ENCODE data around the gene CDC37. TPM values are rescaled to one million over a fixed set of nuclear protein-coding genes. Genes with fewer than 3 reads are reported as not detected.
"Not testable (repeated sequence)": the region's sequence is repeated elsewhere in the genome, so short reads cannot be mapped to it uniquely, and the experiment has no call there.

Gene CDC37
- polyA plus RNA-seq, 4 donors = 137 to 181 (median 171) TPM

DNA sequence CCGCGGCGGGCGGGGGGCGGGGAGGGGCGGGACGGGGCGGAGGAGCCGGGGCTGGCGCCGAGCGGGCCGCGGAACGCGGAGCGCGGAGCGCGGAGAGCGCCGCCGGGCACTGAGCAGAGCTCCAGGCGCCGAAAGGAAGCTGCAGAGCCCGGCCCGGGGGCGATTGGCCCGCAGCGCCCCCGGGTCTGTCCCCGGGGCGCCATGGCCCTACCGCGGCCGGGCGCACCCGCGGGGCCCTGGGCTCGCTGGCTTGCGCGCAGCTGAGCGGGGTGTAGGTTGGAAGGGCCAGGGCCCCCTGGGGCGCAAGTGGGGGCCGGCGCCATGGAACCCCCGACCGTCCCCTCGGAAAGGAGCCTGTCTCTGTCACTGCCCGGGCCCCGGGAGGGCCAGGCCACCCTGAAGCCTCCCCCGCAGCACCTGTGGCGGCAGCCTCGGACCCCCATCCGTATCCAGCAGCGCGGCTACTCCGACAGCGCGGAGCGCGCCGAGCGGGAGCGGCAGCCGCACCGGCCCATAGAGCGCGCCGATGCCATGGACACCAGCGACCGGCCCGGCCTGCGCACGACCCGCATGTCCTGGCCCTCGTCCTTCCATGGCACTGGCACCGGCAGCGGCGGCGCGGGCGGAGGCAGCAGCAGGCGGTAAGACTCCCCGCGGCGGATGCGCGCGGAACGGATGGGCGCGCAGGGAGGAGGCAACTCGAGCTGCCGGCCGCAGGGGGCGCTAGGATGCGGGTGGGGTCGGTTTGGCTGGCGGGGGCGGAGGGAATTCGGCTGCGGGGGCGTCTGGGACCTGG, 17.3 kb upstream of the CDC37 start, which contains the start of gene PDE4A:
Gene PDE4A, plus strand, starts transcription at position 95 of the 796 bp plus-strand sequence. Its CDS starts 227 bp downstream, at position 322.
- no peak for DNase-seq (ENCODE audit: low read depth in 4 of 4, low spot score in 2 of 4)

DNA sequence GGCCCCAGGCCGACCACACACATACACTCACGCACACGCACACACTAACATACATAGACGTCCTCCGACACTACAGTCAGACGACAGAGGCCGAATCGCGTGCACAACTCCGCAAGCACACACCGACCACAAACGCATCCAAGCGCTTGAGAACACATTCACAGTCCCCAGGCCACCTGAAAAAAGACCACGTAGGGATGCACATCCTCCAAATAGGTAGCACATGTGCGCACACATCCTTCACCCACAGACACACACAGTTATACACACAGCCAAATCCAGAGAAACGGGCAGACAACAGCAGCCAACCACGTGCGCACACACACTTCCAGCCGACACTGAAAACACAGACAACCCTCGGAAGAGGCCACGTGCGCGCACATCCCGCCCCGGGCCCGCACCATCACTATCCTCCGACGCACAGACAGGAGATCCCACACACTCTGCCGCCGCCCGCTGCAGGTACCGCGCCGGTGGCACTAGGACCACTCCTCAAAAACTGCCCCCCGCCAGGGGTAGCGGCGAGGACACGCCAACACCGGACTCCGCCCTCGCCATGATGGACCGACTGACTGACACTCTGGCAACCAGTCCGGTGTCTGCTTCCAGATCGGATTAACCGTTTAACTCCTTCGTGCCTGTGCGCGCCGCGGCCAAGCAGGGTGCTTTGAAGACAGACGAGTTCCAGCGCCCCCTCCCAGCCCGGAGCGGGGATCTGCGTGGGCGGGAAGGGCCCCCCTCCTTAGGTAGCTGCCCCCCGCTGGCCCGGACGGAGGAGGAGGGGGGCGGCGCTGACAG, 16.5 kb upstream of the CDC37 start:
- DNase-seq (ENCODE audit: low read depth in 4 of 4, low spot score in 2 of 4) = no peak

DNA sequence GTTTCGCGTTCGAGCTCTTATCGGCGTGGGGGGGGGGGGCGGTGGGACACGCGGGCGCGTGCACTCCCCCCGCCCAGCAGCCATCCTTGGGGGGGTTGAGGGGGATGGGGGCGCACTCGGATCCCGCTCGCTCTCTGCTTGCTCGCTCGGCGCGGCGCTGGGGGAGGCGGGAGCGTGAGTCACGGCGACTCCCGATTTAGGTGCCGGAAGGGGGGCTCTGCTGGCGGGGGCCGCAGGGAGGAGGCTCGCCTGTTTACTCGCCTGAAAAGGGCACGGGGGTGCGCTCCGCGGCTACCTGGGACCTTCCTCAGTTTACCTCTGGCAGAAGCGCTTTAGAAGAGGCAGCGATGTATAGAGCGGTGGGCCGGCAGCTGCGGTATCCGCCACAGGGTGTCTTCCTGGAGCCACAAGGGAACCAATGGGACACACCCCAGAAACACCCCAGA, 15.9 kb upstream of the CDC37 start:
- no peak for DNase-seq (ENCODE audit: low read depth in 4 of 4, low spot score in 2 of 4)

DNA sequence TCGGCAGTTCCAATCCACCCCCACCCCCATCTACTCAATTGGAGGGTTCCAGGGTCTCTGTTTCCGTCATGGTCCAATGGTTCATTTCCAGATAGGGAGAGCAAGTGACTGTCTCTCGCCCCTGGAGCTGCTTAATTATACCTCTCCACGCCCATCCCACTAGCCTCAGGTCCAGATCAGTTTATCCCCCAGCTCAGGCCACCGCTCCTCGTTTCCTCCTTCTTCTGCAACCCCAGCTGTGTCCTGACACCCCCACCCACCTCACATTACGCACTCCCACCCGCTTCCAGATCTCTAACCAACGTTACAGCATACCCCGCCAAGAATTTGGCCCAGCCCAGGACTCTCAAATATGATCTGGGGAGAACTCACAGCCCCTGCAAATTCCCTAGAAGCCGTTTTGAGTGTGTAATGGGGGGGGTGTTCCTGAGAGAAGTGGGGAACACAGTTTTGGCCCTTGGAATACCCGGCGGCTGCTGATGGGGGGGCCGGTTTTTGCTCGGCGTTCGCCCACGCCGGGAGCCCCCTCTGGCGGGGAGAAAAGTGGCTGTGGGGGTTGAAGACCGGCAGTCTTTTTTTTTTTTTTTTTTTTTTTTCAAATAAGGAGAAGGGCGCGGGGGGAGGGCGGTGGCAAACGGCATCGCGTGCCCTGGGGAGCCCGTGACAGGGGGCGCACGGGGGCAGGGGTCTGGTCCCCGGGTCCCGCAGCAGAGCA, 15.3 kb upstream of the CDC37 start:
- DNase-seq (ENCODE audit: low read depth in 4 of 4, low spot score in 2 of 4) = no peak

DNA sequence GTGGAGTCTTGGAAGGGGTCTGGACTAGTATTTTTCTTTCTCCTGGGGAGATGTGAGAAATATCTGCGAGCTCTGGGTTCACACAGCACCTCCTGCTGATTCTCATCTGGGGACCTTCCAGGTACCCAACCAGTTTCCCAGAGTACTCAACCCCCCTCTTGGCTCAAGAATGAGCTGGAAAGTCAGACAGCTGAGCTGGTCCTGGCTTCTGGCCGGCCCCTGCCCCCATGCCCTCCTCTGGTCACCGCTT, 14.8 kb upstream of the CDC37 start:
- DNase-seq (ENCODE audit: low read depth in 4 of 4, low spot score in 2 of 4) = no peak

DNA sequence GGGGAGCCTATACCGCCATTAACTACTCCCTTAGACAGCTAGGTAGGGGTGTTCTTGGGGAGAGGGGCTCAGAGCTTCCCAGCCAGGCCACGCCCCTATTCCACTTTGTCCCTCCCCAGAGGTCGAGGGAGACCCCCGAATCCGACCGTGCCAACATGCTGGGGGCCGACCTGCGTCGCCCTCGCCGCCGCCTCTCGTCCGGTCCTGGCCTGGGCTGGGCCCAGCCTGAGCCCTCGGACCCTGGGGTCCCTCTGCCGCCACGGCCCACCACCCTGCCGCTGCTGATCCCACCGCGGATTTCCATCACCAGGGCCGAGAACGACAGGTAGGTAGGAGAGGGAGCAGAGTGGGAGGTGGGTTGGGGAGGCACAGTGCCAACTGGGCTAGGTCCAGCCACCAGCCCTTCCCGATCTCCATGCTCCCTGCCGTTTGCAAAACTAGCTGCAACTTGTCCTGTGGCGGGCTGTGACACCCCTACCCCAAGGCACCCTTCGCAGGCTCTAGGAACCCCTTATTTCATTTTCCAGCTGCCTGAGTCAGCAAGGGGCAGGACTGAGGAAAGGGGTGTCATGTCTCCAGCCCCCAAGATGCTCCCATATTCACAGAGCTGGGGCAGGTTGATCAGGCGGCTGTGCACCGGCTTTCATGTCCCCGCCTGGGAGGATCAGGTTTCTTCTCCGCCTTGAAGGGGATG, 14.3 kb upstream of the CDC37 start:
- no peak for DNase-seq (ENCODE audit: low read depth in 4 of 4, low spot score in 2 of 4)

DNA sequence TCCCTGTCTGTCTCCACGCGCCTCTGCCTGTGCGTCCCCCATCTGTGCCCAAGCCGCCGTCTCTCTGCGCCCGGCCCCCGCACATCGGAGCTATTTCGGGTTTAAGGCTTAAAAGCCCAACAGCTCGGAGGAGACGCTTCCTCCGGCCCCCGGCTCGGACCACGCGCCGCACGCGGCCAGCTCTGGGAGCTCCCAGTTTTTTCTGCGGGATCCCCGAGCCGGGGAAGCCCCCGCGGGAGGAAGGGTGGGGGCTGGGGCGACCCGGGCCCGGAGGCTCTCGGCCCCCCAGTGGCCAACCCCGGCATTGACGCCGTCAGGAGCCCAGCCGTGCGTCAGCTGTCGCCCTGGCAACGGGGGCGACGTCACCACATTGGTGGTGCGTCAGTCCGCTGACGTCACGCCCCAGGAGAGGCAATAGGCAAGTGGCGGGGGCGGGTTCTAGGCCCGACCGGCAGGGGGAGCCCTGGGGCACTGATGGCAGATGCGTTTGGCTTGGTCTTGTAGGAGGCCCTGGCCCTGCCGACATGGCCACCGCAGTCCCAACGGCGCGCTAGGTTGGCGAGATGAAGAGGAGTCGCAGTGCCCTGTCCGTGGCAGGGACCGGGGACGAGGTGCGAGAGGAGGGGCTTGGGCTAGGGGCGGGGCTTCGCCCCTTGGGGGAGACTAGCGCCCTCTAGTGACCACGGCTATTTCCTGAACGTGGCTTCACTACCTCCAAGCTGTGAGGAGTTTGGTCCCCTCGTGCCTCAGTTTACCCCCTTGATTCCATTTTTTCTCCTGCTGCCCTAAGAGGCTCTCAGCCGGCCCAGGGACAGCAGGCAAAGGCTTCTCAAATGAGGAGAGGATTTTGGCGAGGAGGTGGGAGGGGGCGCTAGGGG, 13.3 kb upstream of the CDC37 start:
- no peak for DNase-seq (ENCODE audit: low read depth in 4 of 4, low spot score in 2 of 4)

DNA sequence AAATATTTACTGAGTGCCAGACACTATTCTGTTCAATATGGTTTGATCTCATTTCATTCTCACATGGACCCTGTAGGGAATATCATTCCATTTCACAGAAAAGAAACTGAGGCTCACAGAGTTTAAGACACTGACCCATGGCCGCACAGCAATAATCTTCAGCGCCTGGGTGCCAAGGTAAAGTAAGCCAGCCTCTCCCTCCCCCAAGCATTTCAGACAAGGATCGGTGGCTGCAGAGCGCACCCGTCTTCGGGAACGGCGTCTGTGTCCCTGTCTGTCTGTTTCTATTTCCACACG, 12.7 kb upstream of the CDC37 start:
- no peak for DNase-seq (ENCODE audit: low read depth in 4 of 4, low spot score in 2 of 4)

DNA sequence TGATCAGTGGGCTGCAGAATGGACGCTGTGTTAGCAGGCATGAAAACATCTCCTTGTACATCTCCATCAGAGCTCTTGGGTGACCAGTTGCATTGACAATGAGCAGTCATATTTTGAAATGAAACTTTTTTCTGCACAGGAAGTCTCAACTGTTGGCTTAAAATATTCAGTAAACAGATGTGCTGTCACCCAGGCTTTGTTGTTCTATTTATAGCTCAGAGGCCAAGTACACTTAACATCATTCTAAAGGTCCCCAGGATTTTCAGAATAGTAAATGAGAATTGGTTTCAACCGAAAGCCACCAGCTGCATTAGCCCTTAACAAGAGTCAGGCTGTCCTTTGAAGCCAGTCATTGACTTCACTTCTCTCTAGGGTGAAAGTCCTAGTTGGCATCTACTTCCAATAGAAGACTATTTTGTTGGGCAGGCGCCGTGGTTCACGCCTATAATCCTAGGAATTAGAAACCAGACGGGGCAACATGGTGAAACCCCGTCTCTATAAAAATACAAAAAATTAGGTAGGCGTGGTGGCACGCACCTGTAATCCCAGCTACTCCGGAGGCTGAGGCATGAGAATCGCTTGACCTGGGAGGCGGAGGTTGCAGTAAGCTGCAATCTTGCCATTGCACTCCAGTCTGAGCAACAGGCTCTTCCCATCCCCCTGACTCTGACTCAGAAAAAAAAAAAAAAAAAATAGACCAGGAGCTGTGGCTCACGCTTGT, 9.1 kb upstream of the CDC37 start:
- DNase-seq (ENCODE audit: low read depth in 4 of 4, low spot score in 2 of 4) = no peak

DNA sequence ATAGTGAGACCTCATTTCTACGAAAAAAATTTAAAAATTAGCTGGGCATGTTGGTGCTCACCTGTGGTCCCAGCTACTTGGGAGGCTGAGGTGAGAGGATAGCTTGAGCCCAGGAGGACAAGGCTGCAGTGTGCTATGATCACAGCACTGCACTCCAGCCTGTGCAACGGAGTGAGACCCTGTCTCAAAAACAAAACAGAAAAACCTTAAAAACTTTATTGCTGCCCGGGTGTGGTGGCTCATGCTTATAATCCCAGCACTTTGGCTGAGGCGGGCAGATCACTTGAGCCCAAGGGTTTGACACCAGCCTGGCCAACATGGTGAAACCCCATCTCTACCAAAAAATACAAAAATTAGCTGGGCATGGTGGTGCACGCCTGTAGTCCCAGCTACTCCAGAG, 7.9 kb upstream of the CDC37 start:
- DNase-seq (ENCODE audit: low read depth in 4 of 4, low spot score in 2 of 4) = not testable (repeated sequence)

DNA sequence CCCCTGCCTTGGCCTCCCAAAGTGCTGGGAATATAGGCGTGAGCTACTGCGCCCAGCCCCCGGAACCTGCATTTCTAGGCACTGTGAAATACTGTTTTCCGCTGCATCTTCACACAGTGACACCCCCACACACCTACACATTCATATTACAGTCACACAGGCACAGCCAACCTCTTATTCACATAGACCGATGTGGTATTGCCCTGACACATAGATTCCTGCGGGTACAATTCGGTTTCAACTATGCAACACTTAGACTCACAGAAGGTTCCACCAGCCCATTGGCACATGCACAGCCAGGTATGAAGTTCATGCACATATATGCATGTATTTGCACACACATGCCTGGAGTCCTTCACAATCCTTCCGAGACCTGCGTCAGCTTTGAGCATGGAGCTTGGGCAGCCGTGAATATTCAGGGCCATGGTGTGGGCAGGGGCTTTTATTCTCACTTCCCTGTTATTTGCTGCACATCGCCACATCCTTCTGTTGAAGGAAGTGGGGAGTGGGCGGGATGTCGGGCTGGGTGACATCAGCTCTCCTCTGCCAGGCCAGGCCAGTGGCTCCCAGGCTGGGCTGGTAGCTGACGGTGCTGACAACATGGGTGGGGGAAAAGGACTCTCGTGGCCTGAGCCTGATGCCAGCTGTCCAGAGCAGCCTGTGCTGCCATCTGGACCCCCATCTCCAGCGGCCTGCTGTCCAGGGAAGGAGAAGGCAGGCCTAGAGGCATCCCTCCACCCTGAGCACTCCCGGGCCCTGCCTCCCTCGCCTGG, 5.4 kb upstream of the CDC37 start:
- no peak for DNase-seq (ENCODE audit: low read depth in 4 of 4, low spot score in 2 of 4)

DNA sequence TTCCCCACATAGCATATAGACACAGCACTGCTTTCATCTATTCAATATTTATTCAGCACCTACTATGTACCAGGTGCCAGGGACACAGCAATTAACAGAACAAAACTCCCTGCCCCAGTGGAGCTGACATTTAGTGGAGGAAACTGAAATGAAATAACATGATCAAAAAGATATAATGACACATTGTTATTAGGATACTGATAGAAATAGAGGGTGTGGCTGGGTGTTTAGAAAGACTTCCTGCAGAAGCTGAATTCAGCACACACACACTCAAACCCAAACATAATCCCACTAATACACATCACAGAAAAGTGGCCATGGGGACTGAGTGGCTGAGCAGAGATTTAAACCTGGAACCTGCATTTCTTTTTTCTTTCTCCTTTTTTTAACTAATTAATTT, 3.8 kb upstream of the CDC37 start:
- DNase-seq (ENCODE audit: low read depth in 4 of 4, low spot score in 2 of 4) = no peak

DNA sequence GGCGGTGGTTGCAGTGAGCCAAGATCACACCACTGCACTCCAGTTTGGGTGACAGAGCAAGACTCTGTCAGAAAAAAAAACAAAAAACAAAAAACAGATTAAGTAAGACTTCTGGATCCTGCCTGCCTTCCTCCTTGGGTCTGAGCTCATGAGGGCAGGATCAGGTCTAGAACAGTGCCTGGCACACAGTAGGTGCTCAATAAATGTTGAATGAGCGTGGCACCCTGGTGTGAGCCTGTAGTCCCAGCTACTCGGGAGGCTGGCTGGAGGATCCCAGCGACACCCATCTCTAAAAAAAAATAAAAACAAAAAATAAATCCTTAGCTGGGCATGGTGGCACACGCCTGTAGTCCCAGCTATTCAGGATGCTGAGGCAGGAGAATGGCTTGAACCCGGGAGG, 2.8 kb upstream of the CDC37 start:
- DNase-seq (ENCODE audit: low read depth in 4 of 4, low spot score in 2 of 4) = no peak

DNA sequence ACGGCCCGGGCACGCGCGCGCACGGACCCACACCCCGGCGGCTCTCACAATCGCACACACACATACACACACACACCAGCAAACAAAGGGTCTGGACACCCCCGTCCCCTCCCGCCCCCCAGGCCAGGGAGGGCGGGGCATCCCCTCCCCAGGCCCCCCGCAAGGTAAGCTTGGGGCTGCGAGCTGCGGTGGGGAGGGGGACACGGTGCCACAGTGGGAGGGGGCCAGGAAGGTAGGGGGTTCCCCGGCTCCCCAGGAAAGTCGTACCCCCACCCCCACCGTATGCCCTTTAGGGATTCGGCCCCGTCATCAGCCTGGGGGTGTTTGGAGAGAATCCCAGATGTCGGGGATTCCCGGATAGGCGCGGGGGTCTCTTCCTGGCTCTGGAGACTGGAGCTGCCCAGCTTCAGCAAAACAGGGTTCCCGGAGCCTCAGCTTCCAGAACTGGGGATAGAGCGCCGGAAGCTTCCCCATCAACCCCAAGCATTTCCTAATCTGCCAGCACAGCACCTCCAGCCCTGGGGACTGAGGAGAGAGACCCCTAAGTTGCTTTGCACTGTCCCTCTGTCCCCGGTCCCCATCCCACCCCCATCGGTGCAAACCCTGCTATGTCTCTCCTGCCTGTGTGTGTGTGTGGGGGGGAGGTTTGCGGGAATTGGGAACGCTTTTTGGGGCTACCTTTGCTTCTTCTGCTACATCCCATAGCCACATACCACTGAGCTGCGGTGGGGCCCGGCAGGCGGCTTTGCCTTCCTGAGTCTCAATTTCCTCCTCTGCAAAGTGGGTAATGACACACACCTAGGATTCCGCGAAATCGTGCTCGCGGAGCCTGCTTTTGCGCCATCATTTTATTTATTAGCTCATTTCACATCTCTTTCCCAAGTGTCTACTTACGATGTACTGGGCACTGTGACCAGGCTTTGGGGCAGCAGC, 1.8 kb upstream of the CDC37 start:
- DNase-seq (ENCODE audit: low read depth in 4 of 4, low spot score in 2 of 4) = no peak

DNA sequence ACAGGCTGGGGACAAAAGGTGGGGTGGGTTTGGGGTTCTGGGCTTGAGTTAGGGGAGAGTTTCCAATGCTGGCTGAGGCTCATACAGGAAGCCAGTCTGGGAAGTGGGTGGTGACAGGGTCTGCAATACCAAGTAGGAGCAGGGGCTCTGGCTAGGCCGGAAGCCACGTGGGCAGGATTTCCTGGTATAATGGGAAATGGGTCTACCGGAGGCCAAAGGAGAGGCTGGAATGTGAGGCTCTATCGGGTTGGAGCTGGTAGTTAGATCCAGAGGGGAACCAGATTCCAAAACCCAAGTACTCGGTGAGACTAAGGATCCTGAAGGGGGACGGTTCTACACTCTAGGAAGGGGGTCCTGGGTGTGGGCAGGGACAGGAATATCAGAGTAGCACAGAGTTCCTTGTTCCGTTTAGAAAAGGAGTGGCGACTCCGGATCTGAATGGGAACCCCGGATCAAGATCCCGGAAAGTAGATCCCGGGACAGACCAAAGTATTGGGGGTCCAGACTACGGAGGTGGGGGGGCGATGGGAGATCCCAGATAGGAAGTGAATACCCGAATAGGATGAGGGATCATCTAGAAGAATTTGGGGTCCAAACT, 802 bp downstream of the CDC37 start:
- DNase-seq (ENCODE audit: low read depth in 4 of 4, low spot score in 2 of 4) = no peak

DNA sequence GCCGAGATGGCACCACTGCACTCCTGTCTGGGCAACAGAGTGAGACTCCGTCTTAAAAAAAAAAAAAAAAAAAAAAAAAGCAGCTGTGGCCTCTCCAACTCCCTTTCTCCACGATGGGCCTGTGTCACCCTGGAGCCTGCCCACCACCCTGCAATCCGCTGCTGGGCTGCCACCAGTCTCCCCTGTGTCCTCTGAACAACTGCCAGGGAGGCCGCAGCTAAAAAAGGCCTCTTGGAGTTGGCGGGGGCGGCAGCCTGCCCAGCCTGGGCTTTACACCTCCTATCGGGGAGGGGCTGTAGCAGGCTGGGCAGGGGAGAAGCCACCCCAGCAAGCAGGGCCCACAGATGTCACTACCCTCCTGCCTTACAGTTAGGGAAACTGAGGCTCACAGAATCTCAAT, 3.5 kb downstream of the CDC37 start:
- no peak for DNase-seq (ENCODE audit: low read depth in 4 of 4, low spot score in 2 of 4)

DNA sequence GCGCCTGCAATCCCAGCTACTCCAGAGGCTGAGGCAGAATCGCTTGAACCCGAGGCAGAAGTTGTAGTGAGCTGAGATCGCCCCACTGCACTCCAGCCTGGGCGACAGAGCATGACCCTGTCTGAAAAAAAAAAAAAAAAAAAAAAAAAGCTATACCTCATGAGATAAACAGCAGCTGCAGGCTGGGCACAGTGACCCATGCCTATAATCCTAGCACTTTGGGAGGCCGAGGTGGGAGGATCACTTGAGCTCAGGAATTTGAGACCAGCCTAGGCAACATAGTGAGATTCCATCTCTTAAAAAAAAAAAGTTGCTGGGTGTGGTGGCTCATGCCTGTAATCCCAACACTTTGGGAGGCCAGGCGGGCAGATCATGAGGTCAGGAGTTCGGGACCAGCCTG, 4.0 kb downstream of the CDC37 start:
- not testable (repeated sequence) for DNase-seq (ENCODE audit: low read depth in 4 of 4, low spot score in 2 of 4)

Data from left renal cortex interstitium (tissue), 4 donors.